ENCODE measurements around the gene ALG1L2.
"Not testable (repeated sequence)": the region's sequence is repeated elsewhere in the genome, so short reads cannot be mapped to it uniquely, and the experiment has no call there.

The ALG1L2 gene

GRCh38 chr3:130084436-130084980 is 2.9 kb downstream of the ALG1L2 start:
- peak; percentile 35 to 73 for DNase-seq
- no peak for TF ChIP-seq GATA1 (IDR thresholded peaks at IDR 0.05; ENCODE audit: low read depth, low read length)
- no peak for TF ChIP-seq POLR2A (IDR thresholded peaks at IDR 0.05; ENCODE audit: low read length)

- TF ChIP-seq POLR2A (IDR thresholded peaks at IDR 0.05; ENCODE audit: low read length) (no peak), GATA1 (IDR thresholded peaks at IDR 0.05; ENCODE audit: low read depth, low read length) (no peak)
- no peak for DNase-seq
Measured at GRCh38 chr3:130085881-130086280, 4.2 kb downstream of the ALG1L2 start.

GRCh38 chr3:130086628-130087027 is 5.0 kb downstream of the ALG1L2 start:
- not testable (repeated sequence) for DNase-seq

GRCh38 chr3:130088061-130088460 is 6.4 kb downstream of the ALG1L2 start:
- no peak for DNase-seq
- TF ChIP-seq GATA1 (IDR thresholded peaks at IDR 0.05; ENCODE audit: low read depth, low read length), result no peak
- TF ChIP-seq POLR2A (IDR thresholded peaks at IDR 0.05; ENCODE audit: low read length), result no peak

- DNase-seq, result peak; percentile 29 to 40
Measured at GRCh38 chr3:130090681-130091080, 9.1 kb downstream of the ALG1L2 start.

- TF ChIP-seq GATA1 (IDR thresholded peaks at IDR 0.05; ENCODE audit: low read depth, low read length) (no peak), POLR2A (IDR thresholded peaks at IDR 0.05; ENCODE audit: low read length) (no peak)
- DNase-seq, result no peak
Measured at GRCh38 chr3:130091958-130092357, 10.3 kb downstream of the ALG1L2 start.

GRCh38 chr3:130093741-130094391 is 12.2 kb downstream of the ALG1L2 start:
- peak; percentile 26 to 53 for DNase-seq
- TF ChIP-seq POLR2A (IDR thresholded peaks at IDR 0.05; ENCODE audit: low read length), result no peak
- no peak for TF ChIP-seq GATA1 (IDR thresholded peaks at IDR 0.05; ENCODE audit: low read depth, low read length)

- not testable (repeated sequence) for DNase-seq
Measured at GRCh38 chr3:130094491-130094941, 12.9 kb downstream of the ALG1L2 start.

GRCh38 chr3:130095858-130096257 is 14.2 kb downstream of the ALG1L2 start:
- peak; percentile 22 to 31 for DNase-seq

GRCh38 chr3:130097096-130097495 is 15.5 kb downstream of the ALG1L2 start:
- DNase-seq, result not testable (repeated sequence)

- peak in 1 of 2 experiments; percentile 24 for DNase-seq
Measured at GRCh38 chr3:130097690-130098638, 16.3 kb downstream of the ALG1L2 start.

GRCh38 chr3:130098639-130099385 is 17.2 kb downstream of the ALG1L2 start:
- DNase-seq, result not testable (repeated sequence)

GRCh38 chr3:130102545-130102944 is 20.9 kb downstream of the ALG1L2 start:
- not testable (repeated sequence) for DNase-seq

- DNase-seq, result not testable (repeated sequence)
Measured at GRCh38 chr3:130104191-130104590, 22.6 kb downstream of the ALG1L2 start.

- not testable (repeated sequence) for DNase-seq
Measured at GRCh38 chr3:130107333-130107995, 25.8 kb downstream of the ALG1L2 start.

- not testable (repeated sequence) for DNase-seq
Measured at GRCh38 chr3:130108836-130109585, 27.4 kb downstream of the ALG1L2 start.

- DNase-seq, result peak; percentile 40 to 46
Measured at GRCh38 chr3:130110386-130111169, 28.9 kb downstream of the ALG1L2 start.

Measured in erythroblast (primary cell).